Measurements from ENCODE around the gene SEMA3B. TPM values are rescaled to one million over a fixed set of nuclear protein-coding genes. Genes with fewer than 3 reads are reported as not detected.

Gene SEMA3B
- total RNA-seq, 2 experiments from 2014 or later = 0.28 to 0.82 TPM

GRCh38 chr3:50275141-50275995 is 6.4 kb downstream of the SEMA3B start:
- Histone ChIP-seq H3K4me3 (ENCODE audit: low read depth, low read length, poor library complexity, severe bottlenecking) (no peak overlapping the region), H3K79me2 (ENCODE audit: insufficient read depth, low read depth, low read length) (no peaks in the 10 kb centered on the region), H3K9me3 (ENCODE audit: low read length) (no peaks in the 10 kb centered on the region), H3K27ac (ENCODE audit: low read depth, low read length, poor library complexity, severe bottlenecking) (no peak overlapping the region), H3K36me3 (ENCODE audit: insufficient read depth, low read length) (no peaks in the 10 kb centered on the region), H4K20me1 (ENCODE audit: insufficient read depth, low read length) (no peaks in the 10 kb centered on the region), H3K4me1 (ENCODE audit: insufficient read depth, low read length, poor library complexity, severe bottlenecking) (peaks cover 5% of the 10 kb centered on the region), H3K9me2 (ENCODE audit: insufficient read depth, low read length) (no peaks in the 10 kb centered on the region), H3K4me2 (ENCODE audit: low read length) (no peak overlapping the region), H2AFZ (ENCODE audit: low read length) (no peak overlapping the region)
- ChIA-PET CTCF (ENCODE audit: unreplicated experiment) (interaction anchor here (1.2 kb wide), 2 partner anchors 81 to 83 kb away, joined by 3 to 5 read pairs; no protein-coding TSS in a partner anchor), POLR2A (no interaction called here)
- DNase-seq (ENCODE audit: low spot score) = no peak
- no peak for TF ChIP-seq CTCF (conservative IDR thresholded peaks at IDR 0.05; ENCODE audit: low read length)
- no peak for TF ChIP-seq EZH2phosphoT487 (IDR thresholded peaks at IDR 0.05; ENCODE audit: borderline replicate concordance, low read depth, low read length)
- BruUV-seq (replicated peaks) = no TSS peak
- intact Hi-C loops (cut with micrococcal nuclease; ENCODE audit: unreplicated experiment) = no loop called here

GRCh38 chr3:50275996-50276761 is 7.2 kb downstream of the SEMA3B start:
- no TSS peak for BruUV-seq (replicated peaks)
- Histone ChIP-seq H3K9me3 (ENCODE audit: low read length) (no peaks in the 10 kb centered on the region), H3K4me2 (ENCODE audit: low read length) (no peak overlapping the region), H4K20me1 (ENCODE audit: insufficient read depth, low read length) (no peaks in the 10 kb centered on the region), H3K27ac (ENCODE audit: low read depth, low read length, poor library complexity, severe bottlenecking) (no peak overlapping the region), H3K9me2 (ENCODE audit: insufficient read depth, low read length) (no peaks in the 10 kb centered on the region), H3K4me3 (ENCODE audit: low read depth, low read length, poor library complexity, severe bottlenecking) (no peak overlapping the region), H3K4me1 (ENCODE audit: insufficient read depth, low read length, poor library complexity, severe bottlenecking) (peaks cover 5% of the 10 kb centered on the region), H2AFZ (ENCODE audit: low read length) (no peak overlapping the region), H3K79me2 (ENCODE audit: insufficient read depth, low read depth, low read length) (no peaks in the 10 kb centered on the region), H3K36me3 (ENCODE audit: insufficient read depth, low read length) (no peaks in the 10 kb centered on the region)
- TF ChIP-seq EZH2phosphoT487 (IDR thresholded peaks at IDR 0.05; ENCODE audit: borderline replicate concordance, low read depth, low read length) = no peak
- no peak for TF ChIP-seq CTCF (conservative IDR thresholded peaks at IDR 0.05; ENCODE audit: low read length)
- ChIA-PET POLR2A (no interaction called here), CTCF (ENCODE audit: unreplicated experiment) (no interaction called here)
- intact Hi-C loops (cut with micrococcal nuclease; ENCODE audit: unreplicated experiment) = no loop called here
- no peak for DNase-seq (ENCODE audit: low spot score)

DNA sequence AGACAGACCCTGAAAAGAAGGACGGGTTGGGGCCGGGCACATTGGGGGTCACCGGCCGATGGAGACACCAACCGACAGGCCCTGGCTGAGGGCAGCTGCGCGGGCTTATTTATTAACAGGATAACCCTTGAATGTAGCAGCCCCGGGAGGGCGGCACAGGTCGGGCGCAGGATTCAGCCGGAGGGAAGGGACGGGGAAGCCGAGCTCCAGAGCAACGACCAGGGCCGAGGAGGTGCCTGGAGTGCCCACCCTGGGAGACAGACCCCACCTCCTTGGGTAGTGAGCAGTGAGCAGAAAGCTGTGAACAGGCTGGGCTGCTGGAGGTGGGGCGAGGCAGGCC is 7.8 kb downstream of the SEMA3B start:
- Histone ChIP-seq H3K9me3 (ENCODE audit: low read length) (no peaks in the 10 kb centered on the region), H3K36me3 (ENCODE audit: insufficient read depth, low read length) (no peaks in the 10 kb centered on the region), H3K9me2 (ENCODE audit: insufficient read depth, low read length) (no peaks in the 10 kb centered on the region), H3K27ac (ENCODE audit: low read depth, low read length, poor library complexity, severe bottlenecking) (no peak overlapping the region), H3K4me1 (ENCODE audit: insufficient read depth, low read length, poor library complexity, severe bottlenecking) (peaks cover 5% of the 10 kb centered on the region), H2AFZ (ENCODE audit: low read length) (no peak overlapping the region), H3K4me2 (ENCODE audit: low read length) (no peak overlapping the region), H3K4me3 (ENCODE audit: low read depth, low read length, poor library complexity, severe bottlenecking) (no peak overlapping the region), H4K20me1 (ENCODE audit: insufficient read depth, low read length) (no peaks in the 10 kb centered on the region), H3K79me2 (ENCODE audit: insufficient read depth, low read depth, low read length) (no peaks in the 10 kb centered on the region)
- ChIA-PET POLR2A (no interaction called here), CTCF (ENCODE audit: unreplicated experiment) (no interaction called here)
- DNase-seq (ENCODE audit: low spot score) = no peak
- BruUV-seq (replicated peaks) = no TSS peak
- intact Hi-C loops (cut with micrococcal nuclease; ENCODE audit: unreplicated experiment) = no loop called here
- TF ChIP-seq EZH2phosphoT487 (IDR thresholded peaks at IDR 0.05; ENCODE audit: borderline replicate concordance, low read depth, low read length) = no peak
- TF ChIP-seq CTCF (conservative IDR thresholded peaks at IDR 0.05; ENCODE audit: low read length) = no peak
